Measurements from ENCODE around the gene MCM3.

MCM3 gene

DNA sequence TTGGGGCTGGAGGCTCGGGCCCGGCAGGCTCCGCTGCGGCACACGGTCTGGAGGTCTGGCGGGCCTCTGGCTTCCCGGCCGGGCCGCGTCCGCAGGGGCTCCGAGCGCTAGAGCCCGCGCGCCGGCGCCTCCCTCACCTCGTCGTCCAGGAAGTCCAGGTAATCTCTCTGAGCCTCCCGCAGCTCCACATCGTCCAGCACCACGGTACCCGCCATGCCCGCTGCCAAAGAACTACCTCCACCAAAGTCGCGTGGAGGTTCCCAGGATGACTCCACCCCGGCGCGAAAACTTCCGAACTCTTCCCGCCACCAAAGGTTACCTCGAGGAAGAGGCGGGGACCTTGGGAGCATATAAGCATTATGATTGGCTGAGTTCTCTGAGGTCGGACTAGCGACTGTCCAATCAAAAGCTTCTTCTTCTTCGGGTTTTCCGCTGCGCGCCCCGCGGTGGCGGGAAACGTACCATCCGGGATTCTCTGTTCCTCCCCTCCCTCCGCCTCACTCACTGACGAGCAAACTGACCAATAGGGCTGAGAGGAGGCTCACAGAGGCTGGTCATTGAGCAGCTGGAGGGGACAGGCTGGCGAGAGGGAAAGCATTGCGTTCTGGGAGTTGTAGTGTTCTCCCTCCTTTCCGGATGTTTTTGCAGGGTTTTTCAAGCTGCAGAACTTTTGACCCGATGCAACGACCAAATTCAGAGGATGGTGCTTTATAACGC is at the start of gene MCM3:
Gene MCM3, minus strand, starts transcription at position 283 of the 717 bp plus-strand sequence. Its CDS starts 68 bp downstream, at position 215.
- peak; percentile 98 for DNase-seq (ENCODE audit: low read depth)
- peak within 1 kb of the TSS; percentile 92 for H3K4me3 ChIP-seq (ENCODE audit: control insufficient read depth, low read depth, low read length)
- peak; percentile 1 for TF ChIP-seq CTCF (IDR thresholded peaks at IDR 0.05; ENCODE audit: control insufficient read depth, insufficient read depth, low read depth, low read length, missing control alignments)

DNA sequence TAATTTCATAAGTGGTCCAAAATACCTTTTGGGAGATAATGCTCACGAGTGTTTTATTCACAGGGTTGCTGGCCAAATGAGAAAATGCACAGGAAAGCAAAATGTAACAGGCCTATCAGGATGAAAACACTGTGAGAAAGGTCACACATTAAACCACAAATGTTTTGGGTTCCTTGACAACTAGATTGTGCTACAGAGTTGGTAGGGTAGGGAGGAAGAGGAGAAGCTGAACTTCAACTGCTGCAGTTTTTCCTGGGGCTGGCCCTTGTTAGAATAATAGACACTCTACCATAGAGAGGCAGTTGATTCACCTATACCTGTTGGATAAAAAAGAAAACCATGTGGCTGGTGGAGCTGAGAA is 49.3 kb upstream of the MCM3 start:
- no peak for TF ChIP-seq CTCF (IDR thresholded peaks at IDR 0.05; ENCODE audit: control insufficient read depth, insufficient read depth, low read depth, low read length, missing control alignments)
- DNase-seq (ENCODE audit: low read depth) = no peak
- H3K4me3 ChIP-seq (ENCODE audit: control insufficient read depth, low read depth, low read length) = no peak overlapping the region

DNA sequence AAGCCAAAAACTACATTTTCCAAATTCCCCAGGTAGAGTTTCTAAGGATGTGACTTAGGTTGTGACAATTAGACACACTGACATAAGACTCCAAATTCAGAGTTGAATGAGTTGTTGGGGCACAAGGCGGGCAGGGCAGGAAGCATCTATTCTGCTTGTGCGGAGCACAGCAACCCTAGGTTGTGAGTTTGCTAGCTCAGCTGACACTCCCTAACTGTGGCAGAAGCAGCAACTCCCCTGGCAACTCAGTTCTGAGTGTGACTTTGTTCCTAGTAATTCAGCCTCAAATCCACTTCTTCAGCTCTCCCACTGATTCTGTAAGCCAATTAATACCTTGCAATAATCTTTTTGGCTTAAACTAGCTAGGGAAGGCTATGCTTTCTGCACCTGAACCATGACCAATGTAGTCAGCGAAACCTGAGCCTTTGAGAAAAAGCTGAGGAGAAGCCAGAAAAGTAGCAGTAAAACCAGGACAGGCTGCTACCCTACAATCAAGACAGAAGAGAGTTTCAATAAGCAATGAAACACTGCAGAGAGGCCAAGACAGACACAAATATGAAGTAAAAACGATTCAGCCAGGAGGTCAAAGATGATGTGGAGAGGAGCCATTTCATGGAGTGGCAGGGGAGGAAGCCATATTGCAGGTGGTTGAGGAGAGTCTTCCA is 47.4 kb upstream of the MCM3 start:
- DNase-seq (ENCODE audit: low read depth) = no peak
- no peak overlapping the region for H3K4me3 ChIP-seq (ENCODE audit: control insufficient read depth, low read depth, low read length)
- no peak for TF ChIP-seq CTCF (IDR thresholded peaks at IDR 0.05; ENCODE audit: control insufficient read depth, insufficient read depth, low read depth, low read length, missing control alignments)

GRCh38 chr6:52330470-52330869 is 45.9 kb upstream of the MCM3 start:
- no peak for TF ChIP-seq CTCF (IDR thresholded peaks at IDR 0.05; ENCODE audit: control insufficient read depth, insufficient read depth, low read depth, low read length, missing control alignments)
- H3K4me3 ChIP-seq (ENCODE audit: control insufficient read depth, low read depth, low read length) = no peak overlapping the region
- DNase-seq (ENCODE audit: low read depth) = no peak

DNA sequence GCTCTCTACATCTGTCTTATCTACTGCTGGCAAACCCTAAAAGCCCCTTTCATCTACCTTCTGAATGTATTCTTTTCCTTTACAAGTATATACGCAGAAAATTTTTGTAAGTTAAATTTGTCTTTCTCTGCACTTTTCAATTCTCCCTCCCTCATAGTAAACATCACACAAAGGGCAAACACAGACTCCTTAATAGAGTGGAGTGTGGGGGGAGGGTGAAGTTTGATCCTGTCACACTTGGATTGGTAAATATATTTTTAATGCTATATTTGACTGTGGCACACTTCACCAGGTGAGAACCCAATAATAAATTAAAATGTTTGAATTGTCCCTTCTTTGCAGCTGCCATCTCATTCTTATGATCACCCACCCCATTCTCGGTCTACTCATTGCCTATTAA is 44.2 kb upstream of the MCM3 start:
- no peak for DNase-seq (ENCODE audit: low read depth)
- H3K4me3 ChIP-seq (ENCODE audit: control insufficient read depth, low read depth, low read length) = no peak overlapping the region
- no peak for TF ChIP-seq CTCF (IDR thresholded peaks at IDR 0.05; ENCODE audit: control insufficient read depth, insufficient read depth, low read depth, low read length, missing control alignments)

GRCh38 chr6:52328303-52328662 is 43.7 kb upstream of the MCM3 start:
- no peak overlapping the region for H3K4me3 ChIP-seq (ENCODE audit: control insufficient read depth, low read depth, low read length)
- TF ChIP-seq CTCF (IDR thresholded peaks at IDR 0.05; ENCODE audit: control insufficient read depth, insufficient read depth, low read depth, low read length, missing control alignments) = no peak
- DNase-seq (ENCODE audit: low read depth) = no peak

Measured in AG09309 (cell line).